ENCODE measurements around the gene PZP.

- TF ChIP-seq POLR2A (IDR thresholded peaks at IDR 0.05) (no peak), POLR2AphosphoS5 (IDR thresholded peaks at IDR 0.05) (no peak), EP300 (IDR thresholded peaks at IDR 0.05) (no peak)
- TF ChIP-seq, protein P1, sequence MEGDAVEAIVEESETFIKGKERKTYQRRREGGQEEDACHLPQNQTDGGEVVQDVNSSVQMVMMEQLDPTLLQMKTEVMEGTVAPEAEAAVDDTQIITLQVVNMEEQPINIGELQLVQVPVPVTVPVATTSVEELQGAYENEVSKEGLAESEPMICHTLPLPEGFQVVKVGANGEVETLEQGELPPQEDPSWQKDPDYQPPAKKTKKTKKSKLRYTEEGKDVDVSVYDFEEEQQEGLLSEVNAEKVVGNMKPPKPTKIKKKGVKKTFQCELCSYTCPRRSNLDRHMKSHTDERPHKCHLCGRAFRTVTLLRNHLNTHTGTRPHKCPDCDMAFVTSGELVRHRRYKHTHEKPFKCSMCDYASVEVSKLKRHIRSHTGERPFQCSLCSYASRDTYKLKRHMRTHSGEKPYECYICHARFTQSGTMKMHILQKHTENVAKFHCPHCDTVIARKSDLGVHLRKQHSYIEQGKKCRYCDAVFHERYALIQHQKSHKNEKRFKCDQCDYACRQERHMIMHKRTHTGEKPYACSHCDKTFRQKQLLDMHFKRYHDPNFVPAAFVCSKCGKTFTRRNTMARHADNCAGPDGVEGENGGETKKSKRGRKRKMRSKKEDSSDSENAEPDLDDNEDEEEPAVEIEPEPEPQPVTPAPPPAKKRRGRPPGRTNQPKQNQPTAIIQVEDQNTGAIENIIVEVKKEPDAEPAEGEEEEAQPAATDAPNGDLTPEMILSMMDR (IDR thresholded peaks at IDR 0.05), result no peak
These were observed 10.2 kb downstream of the PZP start for GRCh38 chr12:9198012-9198411.
